PFSK-1 (cell line): ENCODE measurements around the gene SIL1.

ENCODE experiments used
- POLR2AphosphoS5 ChIP-seq: IDR thresholded peaks from 2 replicates; pipeline ENCODE4 v1.6.1; 2012; ENCODE audit warnings: low read depth, mild to moderate bottlenecking, control low read depth, low read length, moderate library complexity
- SIN3A ChIP-seq: IDR thresholded peaks from 2 replicates; pipeline ENCODE4 v1.6.1; 2012; ENCODE audit warnings: mild to moderate bottlenecking, low read length, moderate library complexity, borderline replicate concordance; ENCODE audit not compliant: insufficient read depth
- TAF1 ChIP-seq: IDR thresholded peaks from 2 replicates; pipeline ENCODE4 v1.6.1; 2012; ENCODE audit warnings: low read length, control low read depth, borderline replicate concordance; ENCODE audit not compliant: insufficient read depth

DNA sequence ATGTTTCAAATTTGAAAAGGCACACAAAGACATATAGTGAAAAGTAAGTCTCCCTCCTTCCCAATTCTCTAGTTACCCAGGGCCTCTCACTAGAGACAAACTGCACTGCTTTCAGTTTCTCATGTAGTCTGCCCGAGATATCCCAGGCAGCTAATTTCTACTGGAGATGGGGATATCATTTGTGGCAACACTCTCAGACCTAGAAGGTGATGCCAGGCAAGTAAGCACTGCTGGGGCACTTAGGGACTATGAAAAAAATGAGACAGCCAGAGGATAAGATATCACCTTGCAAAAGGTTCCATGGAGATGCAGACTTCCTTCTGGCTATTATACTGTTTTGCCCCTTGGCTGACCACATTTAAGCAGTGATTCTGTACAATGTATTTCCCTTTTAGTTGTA, 12.6 kb downstream of the SIL1 start:
- no peak for TF ChIP-seq POLR2AphosphoS5
- no peak for TF ChIP-seq SIN3A
- TF ChIP-seq TAF1 = no peak
